Middle frontal gyrus (tissue), 1 donor: Measurements from ENCODE around the gene SH3RF3.

Experiments
- DNase-seq: peaks from one replicate; pipeline ENCODE4 v3.0.0-alpha.2; 2015; ENCODE audit warnings: low spot score; ENCODE audit errors: extremely low spot score

Gene SH3RF3

DNA sequence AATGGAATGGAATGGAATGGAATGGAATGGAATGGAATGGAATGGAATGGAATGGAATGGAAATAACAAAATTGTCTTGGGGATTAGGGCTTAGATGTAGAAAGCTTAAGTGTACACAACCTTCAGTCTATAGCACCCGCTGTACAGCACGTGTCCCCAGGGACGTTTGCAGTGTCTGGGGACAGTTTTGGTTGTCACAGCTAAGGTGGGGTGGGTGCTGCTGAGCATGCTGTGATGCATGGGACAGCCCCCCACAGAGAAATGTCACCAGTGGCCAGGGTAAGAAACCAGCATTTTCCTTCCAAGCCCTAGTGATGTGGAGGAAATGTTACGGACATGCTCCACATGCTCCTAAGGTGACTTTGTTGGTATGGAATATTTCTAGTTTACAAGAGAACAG, 70.8 kb downstream of the SH3RF3 start:
- no peak for DNase-seq

- DNase-seq = no peak
Observed at GRCh38 chr2:109200616-109201464, 71.8 kb downstream of the SH3RF3 start.

GRCh38 chr2:109201465-109202327, 72.7 kb downstream of the SH3RF3 start:
- no peak for DNase-seq

DNA sequence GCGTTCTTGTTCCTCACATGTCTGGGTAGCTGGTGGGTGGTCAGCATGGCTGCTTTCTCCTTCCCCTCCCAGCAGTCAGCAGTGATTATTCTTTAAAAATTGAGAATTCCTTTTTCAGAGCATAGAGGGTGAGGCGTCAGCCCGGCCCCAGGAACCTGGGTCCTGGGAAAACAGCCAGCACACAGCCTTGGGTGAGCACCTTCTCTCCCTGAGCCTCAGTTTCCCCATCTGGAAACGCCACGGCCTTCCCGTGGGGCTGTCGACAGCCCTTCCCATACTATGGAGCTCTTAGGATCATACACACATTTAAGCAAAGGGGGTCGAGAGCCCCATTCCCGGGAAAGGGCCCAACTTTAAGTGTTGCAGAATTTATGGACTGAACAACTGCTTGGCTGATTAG, 73.5 kb downstream of the SH3RF3 start:
- no peak for DNase-seq

GRCh38 chr2:109203246-109204011, 74.4 kb downstream of the SH3RF3 start:
- no peak for DNase-seq

DNA sequence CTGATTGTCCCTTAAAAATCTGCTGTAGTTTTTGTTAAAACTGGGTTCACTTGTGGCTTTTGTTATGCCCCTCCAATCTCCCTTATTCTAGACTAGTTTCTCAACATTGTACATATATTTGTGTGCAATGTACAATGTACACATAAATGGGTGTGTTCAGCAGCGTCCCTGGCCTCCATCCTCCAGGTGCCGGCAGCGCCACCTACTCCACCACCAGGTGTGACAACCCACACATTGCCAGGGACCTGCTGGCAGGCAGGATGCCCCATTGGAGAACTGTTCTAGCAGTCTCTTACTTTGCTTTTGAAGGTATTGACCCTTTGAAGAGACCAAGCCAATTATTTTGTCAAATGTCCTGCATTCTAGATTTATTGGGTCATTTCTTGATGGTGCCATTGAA, 75.4 kb downstream of the SH3RF3 start:
- no peak for DNase-seq

DNA sequence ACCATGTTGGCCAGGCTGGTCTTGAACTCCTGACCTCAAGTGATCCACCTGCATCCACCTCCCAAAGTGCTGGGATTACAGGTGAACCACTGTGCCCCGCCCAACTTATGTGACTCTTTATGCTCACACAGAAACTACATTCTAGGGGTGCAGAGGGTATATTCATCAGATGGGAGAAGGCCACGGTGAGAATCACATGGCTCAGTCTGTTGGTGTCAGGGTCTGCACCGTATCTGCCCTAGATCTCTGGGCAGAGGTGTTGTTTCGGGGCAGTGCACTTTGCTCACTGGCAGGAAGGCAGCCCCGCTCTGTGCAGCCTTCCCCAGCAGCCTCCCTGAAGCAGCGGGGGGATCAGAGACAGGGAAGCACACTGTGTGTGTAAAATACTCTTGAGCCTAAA, 76.4 kb downstream of the SH3RF3 start:
- DNase-seq = no peak

DNA sequence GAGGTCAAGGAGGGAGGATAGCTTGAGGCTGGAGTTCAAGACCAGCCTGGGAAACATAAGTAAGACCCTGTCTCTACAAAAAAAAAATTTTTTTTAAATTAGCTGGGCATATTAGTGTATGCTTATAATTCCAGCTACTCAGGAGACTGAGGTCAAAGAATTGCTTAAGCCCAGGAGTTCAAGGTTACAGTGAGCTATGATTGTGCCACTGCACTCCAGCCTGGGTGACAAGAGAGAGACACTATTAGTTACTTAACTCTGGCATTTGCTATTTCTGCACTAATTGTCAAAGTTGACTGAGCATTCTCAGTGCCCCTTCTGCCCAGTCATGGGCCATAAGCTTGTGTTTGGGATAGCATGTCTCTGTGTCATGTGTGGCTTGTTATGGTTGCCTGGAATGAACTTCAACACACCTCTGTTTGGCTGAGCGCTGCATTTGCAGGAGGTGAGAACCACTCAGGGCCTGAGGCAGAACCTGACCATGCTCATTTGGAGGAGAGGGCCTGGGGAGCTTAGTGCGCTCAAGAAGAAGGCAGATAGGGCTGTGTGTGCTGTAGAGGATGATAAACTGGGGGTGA, 77.7 kb downstream of the SH3RF3 start:
- no peak for DNase-seq

DNA sequence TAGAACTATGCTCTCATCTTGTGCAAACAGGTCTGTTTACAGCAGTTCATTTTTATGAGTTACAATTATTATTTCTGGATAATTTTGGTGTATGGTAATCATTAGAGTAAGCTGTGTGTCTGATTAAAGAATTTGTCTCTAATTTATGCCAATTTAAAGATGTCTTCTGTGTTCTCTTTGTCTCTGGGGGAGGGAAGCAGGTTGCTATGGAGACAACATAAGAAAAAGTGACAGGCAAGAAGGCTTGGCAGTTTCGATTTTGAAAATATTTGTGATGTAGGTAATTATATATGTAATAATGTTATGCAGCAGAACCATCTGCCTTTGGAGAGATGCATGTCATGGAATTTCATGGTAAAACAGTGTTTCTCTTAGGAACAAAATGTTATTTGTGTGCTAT, 78.2 kb downstream of the SH3RF3 start:
- no peak for DNase-seq

- DNase-seq = no peak
Observed at GRCh38 chr2:109208071-109208950, 79.3 kb downstream of the SH3RF3 start.

GRCh38 chr2:109208951-109209335, 79.9 kb downstream of the SH3RF3 start:
- DNase-seq = no peak

DNA sequence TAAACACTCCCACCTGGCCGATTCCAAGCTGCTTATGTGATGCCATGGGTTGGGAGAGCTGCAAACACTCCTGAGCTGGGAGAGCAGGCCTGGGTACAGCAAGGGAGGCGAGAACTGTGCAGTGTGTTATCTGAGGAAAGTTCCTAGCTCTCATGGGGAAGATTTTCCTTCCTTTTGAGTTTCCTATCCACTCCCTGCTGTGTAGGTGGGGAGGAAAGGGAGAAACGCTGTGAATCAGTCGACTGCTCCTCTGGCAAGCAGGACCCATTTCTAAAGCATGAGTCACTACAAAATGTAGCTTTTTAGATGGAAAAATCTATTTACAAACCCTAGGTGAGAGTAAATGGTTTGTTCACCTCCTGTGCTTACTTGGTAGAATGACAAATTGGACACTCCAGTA, 80.4 kb downstream of the SH3RF3 start:
- DNase-seq = peak; percentile 27

GRCh38 chr2:109209941-109210340, 80.9 kb downstream of the SH3RF3 start:
- DNase-seq = no peak

GRCh38 chr2:109210431-109211200, 81.6 kb downstream of the SH3RF3 start:
- no peak for DNase-seq

DNA sequence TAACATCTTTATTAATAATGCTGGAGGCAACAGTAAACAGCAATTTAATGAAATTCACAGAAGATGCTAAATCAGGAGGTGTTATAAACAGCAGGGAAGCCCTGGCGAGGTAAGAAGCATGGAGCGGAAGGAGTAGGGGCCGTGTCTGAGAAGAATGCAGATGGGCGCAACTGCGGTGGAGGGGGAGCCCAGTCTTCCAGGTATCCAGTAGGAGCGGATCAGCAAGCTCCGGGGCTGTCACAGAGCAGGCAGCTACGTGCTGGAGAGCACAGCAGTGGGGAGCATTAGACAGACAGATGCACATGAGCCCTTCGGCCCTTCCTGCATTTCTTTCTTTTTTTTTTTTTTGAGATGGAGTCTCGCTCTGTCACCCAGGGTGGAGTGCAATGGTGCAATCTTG, 82.3 kb downstream of the SH3RF3 start:
- DNase-seq = no peak

DNA sequence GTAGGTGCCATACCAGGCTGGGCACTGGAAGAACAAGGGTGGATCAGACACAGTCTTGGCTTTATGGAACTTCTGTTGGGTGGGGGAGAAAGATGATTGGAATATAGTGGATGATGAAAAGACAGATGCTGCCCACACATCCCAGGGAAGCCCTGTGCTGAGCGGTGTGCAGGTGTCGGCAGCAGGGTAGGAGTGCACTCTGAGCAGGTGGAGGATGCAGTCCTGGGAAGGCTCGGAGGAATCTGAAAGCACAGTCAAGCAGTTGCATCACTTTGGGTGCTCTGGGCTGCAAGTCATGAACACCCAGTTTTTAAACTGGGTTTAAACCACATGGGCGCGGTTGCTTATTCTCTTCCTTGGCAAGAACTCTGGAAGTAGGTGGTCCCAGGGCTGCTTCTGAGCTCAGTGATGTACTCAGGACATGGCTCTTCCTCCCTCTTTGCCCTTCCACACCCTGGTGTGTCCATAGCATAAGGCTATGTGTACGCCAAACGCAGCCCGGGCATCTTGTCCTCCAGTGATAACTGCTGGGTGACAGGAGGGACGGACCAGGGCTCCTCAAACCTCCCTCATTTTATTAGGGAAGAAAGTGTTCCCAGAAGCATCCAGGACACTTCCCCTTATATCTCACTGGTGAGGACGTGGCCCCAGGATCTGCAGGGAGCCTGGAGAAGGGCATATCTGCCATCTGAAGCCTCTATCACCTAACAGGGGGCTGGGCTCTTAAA, 84.0 kb downstream of the SH3RF3 start:
- no peak for DNase-seq

- no peak for DNase-seq
Observed at GRCh38 chr2:109213646-109214433, 84.8 kb downstream of the SH3RF3 start.
